ENCODE data around the gene CD68.

The CD68 gene, protein sequence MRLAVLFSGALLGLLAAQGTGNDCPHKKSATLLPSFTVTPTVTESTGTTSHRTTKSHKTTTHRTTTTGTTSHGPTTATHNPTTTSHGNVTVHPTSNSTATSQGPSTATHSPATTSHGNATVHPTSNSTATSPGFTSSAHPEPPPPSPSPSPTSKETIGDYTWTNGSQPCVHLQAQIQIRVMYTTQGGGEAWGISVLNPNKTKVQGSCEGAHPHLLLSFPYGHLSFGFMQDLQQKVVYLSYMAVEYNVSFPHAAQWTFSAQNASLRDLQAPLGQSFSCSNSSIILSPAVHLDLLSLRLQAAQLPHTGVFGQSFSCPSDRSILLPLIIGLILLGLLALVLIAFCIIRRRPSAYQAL

DNA sequence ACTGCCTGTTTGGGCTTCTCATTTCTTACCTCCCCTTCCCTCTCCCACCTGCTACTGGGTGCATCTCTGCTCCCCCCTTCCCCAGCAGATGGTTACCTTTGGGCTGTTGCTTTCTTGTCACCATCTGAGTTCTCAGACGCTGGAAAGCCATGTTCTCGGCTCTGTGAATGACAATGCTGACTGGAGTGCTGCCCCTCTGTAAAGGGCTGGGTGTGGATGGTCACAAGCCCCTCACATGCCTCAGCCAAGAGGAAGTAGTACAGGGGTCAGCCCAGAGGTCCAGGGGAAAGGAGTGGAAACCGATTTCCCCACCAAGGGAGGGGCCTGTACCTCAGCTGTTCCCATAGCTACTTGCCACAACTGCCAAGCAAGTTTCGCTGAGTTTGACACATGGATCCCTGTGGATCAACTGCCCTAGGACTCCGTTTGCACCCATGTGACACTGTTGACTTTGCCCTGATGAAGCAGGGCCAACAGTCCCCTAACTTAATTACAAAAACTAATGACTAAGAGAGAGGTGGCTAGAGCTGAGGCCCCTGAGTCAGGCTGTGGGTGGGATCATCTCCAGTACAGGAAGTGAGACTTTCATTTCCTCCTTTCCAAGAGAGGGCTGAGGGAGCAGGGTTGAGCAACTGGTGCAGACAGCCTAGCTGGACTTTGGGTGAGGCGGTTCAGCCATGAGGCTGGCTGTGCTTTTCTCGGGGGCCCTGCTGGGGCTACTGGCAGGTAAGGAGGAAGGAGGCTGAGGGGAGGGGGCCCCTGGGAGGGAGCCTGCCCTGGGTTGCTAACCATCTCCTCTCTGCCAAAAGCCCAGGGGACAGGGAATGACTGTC, at the start of gene CD68:
Gene CD68 (plus strand): TSS at position 638 of the 833 bp plus-strand sequence. CDS start 40 bp downstream, at position 678.
- peak; percentile 34 for DNase-seq

DNA sequence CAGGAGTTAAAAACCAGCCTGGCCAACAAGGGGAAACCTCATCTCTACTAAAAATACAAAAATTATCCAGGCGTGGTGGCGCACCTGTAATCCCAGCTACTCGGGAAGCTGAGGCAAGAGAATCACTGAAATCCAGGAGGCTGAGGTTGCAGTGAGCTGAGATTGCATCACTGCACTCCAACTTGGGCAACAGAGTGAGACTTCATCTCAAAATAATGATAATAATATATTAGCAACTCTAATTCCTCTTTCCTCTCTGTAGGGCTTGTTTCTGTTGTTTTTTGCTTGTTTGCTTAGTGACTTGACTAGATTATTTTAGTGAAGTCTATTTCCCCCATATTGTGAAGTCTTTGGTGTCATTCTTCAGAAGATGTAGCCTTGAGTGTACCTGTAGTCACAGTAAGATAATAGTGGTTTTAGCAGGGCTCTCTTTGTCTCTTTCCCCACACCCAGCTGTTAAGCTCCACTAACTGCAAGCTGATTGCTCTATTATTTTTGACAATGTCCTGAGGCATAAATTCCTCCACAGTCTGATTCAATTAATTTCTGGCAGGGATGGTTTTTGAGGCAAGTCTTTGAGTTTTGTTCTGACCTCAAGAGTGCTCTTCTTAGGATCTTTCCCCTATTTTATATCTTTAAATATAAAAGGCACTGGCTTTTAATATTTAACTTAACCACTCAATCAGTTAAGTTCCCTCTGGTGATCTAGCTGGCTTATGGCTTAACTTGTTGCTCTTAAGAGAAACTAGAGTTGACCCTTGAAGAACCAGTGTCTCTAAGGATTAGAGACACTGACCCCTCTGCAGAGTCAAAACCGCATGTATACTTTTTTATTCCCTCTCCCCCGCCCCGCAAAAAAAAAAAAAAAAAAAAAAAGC, 49.2 kb upstream of the CD68 start:
- DNase-seq, result no peak

DNA sequence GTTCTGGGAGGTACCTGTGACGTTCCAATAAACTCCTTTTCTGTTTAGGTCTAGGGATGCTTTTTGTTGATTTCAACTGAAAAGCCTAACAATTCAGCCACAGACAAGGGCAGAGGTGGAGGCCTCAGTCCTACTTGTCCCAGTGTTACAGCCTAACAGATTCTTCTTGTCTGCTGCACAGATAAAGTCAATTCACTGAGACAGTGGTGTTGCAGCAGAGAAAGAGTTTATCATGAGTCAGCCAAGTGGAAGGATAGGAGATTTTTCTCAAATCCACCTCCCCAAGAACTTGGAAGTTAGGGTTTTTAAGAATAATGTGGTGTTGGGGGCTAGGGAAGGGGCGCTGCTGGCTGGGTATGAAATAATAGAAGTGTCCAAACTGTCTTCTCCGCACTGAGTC, 41.4 kb upstream of the CD68 start:
- no peak for DNase-seq

DNA sequence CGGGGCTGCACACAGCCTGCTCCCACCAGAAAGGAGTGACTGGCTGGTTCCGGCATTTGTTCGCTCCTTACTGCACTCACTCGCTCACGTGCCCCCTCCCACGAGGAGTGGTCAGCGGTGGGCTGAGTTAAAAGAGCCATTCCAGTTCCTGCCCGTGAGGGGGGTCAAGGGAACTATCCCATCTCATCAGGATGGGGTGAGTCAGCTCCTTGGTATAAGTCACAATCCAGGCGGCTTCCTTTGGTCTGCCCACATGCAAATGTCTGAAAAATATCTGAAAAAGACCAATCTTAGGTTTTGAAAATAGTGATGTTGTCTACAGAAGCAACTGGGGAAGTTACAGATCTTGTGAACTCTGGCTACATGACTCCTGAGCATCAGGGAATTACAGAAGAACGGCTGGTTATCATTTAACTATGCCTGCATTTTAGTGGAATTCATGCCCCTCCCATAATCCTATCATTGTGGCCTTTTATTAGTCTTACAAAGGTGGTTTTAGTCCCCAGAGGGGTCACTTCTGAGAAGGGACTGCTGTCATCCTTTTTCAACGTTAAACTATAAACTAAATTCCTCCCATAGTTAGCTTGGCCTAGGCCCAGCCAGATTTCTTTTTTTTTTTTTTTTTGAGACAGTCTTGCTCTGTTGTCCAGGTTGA, 40.4 kb upstream of the CD68 start:
- no peak for DNase-seq

DNA sequence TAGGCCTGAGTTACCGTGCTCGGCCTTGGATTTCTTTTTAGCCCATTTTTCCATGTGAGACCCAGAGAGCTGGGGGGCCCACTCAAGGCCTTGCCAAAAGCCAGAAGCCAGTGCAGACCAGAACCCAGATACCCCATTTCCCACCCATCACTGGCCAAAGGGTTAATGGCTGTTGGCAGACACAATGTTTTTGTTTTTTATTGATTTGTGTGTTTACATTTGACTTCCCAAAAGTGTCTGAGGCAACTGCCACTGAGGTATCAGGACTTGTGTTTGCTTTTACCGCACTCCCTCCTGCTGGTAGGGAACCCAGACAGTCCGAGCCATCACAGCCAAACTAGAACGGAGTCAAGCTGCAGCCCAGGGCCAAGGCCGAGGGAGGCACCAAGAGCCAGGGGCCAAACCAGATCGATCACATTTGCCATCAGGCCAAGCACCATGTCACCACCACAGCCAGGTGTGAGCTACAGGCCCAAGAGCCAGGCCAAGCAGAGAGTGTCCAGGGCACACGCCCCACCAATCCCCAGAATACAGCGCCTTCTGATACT, 38.3 kb upstream of the CD68 start:
- DNase-seq, result no peak

DNA sequence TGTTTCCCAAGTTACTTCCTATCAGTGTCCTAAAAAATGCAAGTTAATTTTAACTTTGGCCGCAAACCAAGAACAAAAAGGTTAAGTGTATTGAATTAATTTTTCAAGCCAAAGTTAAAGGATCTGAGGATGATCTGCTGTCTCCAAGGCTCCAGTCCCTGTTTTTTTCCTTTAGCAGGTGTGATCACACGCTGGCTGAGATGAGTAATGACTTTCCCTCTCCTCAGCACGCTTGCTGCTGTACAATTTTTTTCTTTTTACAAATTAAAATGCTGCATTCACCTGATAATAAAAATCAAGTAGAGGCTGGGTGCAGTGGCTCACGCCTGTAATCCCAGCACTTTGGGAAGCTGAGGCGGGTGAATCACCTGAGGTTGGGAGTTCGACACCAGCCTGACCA, 34.5 kb upstream of the CD68 start:
- no peak for DNase-seq

DNA sequence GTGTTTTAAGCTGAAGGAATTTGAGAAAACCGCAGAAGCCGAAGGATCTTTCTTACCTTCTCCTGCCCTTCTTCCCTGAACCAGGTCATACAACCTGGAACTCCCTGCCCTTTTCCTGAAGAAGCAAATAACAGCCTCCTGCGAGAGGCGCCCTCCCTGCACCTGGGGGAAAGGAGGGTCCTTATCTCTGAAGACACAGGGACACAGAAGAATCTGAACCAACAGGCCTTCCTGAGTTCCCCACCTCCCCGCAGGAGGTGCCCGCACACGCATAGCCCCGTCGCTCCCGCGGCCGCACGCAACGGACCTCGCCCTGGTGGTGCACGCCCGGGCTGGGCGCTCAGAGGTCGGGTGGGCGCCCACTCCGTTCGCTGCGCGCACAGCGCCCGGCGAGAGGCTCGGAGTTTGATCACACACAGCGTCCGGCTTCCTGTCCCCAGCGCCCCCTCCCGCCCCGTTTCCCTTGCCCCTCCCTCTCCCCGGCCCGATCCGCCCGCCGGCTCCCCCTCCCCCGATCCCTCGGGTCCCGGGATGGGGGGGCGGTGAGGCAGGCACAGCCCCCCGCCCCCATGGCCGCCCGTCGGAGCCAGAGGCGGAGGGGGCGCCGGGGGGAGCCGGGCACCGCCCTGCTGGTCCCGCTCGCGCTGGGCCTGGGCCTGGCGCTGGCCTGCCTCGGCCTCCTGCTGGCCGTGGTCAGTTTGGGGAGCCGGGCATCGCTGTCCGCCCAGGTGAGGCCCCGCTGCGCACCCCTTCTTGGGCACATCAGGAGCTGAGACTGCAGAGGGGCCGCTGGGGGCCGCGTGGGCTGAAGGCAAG, 30.6 kb upstream of the CD68 start, which contains the start of gene TNFSF12:
Gene TNFSF12 (plus strand): TSS at position 474 of the 816 bp plus-strand sequence. CDS start 96 bp downstream, at position 570.
- no peak for DNase-seq

DNA sequence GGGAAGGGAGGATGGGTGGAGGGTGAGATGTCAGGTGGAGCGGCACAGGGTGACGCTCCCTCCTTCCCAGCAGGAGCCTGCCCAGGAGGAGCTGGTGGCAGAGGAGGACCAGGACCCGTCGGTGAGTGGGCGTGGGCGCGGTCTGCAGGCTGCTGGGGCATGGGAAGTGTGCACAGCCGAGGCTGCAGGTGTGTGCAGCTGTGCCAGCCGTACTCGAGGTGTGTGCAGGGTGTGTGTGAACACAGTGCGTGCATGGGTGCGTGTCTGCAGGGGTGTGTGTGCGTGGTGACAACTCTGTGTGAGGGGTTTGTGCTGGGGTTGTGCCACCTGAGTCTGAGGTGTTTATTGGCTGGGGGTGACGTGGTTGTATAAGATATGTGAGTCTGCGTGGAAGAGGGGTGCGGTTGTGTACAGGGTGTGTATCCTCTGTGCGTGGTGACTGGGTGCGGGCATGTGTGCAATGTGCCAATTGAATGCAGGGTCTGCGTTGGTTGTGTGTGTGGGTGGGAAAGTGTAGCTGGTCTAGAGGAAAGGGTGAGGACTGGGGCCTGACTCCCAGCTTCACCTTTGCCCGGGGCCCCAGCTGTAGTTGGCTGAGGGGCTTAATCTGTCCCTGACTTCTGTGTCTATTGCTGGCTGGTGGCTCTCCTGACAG, 29.9 kb upstream of the CD68 start:
- no peak for DNase-seq

DNA sequence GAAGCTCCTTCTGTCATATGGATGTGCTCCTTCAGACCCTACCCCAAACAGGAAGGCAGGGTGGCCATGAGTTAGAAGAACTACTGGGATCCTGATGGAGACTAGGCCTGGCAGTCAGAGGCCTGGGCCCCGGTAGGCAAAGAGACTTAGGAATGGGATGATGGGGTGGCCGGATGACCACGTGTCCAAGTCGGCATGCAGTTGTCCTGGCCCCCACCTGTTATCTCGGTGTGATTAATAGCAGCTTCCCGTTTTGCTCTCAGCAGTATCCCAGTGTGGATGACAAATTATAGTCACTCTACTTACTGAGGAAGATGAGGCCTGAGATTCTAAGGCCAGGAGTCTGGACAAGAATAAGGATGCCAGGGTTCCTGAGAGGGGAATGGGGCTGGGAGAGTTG, 29.1 kb upstream of the CD68 start:
- no peak for DNase-seq

DNA sequence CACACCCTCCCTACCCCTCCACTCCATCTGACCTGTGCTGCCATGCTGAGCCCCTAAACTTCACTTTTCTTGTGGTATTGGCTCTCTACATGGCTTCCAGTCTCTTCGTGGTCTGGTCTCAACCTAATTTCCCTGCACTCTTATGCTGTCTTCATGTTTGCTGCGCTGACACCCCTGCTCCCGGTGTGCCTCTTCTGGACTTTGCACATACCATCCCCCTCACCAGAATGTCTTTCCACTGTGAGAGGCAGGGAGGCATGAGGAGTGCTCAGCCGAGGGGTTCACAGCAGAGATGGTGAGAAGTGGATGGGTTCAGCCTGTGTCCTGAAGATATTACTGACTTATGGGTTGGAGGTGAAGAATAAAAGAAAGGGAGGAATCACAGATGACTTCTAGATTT, 28.0 kb upstream of the CD68 start:
- DNase-seq, result no peak

DNA sequence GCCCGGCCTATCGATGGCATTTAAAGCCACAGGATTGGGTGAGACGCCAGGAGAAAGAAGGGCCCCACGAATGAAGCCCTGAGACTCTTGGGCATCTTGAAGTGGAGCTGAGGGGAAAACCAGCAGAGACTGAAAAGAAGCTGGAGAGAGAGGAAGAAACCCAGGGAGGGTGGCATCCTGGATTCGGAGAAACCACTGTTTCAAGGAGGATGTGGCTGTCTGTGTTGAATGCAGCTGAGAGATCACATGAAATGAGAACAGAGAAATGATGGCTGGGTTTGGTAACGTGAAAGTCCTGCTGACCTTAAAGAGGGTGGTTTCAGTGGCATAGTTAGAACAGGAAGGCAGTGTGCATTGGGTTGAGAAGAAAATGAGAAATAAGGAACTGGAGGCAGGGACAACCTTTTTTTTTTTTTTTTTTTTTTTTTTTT, 26.8 kb upstream of the CD68 start:
- DNase-seq, result no peak

DNA sequence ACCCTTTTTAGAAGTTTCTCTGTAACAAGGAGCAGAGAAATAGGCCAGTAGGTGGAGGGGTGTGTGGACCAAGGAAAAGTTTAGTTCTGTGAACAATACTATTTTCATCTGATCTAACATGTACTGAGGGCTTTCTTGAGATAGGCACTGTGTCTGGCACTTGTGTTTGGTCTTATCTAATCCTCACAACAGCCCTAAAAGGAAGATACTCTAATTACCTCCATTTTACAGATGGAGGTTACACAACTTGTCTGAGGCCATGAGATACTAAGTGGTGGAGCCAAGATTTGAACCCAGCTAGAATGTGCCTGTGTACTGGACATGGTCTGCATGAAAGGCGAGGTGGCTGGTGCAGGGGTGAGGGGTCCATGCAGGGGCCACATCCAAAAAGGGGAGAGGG, 26.1 kb upstream of the CD68 start:
- DNase-seq, result no peak

DNA sequence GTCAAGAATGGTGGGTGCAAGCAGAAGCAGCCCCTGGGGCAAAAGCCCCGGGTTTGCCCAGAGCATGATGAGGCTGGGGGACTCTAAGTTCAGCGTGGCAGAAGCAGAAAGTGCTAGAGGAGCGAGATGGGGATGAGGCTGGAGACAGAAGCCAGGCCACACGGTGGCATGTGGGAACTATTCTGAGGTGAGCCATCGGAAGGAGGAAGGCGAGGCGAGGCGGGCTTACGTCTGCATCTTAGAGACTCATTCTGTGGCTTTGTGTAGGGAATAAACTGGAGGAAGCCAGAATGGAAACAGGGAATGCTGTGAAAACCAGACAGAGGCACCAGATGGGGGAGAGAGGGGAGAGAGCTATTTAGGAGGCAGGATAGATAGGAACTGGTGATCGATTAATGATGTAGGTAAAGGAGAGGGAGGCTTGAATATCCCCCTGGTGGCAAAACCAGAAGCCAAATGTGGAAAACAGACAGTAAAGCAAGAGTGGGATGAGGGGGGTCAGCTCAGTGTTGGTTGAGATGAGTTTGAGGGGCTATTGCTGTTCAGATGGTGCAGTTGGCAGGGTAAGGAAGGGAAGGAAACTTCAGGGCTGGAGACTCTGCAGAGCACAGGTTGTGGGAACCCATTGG, 24.0 kb upstream of the CD68 start:
- no peak for DNase-seq

DNA sequence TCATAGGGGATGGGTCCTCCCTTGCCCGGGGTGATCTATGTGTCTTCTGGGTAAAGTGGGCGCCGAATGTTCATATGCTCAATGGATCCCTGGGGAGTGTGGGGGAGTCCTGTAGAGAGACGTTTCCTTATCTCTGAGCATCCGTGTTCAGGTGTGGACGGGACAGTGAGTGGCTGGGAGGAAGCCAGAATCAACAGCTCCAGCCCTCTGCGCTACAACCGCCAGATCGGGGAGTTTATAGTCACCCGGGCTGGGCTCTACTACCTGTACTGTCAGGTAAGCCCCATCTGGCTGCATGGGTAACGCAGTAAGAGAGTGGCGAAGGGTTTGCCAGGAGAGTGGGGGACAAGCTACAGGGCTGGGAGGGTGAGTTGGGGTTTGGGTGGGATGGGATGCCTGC, 22.8 kb upstream of the CD68 start:
- DNase-seq, result no peak

DNA sequence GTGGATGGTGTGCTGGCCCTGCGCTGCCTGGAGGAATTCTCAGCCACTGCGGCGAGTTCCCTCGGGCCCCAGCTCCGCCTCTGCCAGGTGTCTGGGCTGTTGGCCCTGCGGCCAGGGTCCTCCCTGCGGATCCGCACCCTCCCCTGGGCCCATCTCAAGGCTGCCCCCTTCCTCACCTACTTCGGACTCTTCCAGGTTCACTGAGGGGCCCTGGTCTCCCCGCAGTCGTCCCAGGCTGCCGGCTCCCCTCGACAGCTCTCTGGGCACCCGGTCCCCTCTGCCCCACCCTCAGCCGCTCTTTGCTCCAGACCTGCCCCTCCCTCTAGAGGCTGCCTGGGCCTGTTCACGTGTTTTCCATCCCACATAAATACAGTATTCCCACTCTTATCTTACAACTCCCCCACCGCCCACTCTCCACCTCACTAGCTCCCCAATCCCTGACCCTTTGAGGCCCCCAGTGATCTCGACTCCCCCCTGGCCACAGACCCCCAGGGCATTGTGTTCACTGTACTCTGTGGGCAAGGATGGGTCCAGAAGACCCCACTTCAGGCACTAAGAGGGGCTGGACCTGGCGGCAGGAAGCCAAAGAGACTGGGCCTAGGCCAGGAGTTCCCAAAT, 22.2 kb upstream of the CD68 start:
- DNase-seq, result no peak

DNA sequence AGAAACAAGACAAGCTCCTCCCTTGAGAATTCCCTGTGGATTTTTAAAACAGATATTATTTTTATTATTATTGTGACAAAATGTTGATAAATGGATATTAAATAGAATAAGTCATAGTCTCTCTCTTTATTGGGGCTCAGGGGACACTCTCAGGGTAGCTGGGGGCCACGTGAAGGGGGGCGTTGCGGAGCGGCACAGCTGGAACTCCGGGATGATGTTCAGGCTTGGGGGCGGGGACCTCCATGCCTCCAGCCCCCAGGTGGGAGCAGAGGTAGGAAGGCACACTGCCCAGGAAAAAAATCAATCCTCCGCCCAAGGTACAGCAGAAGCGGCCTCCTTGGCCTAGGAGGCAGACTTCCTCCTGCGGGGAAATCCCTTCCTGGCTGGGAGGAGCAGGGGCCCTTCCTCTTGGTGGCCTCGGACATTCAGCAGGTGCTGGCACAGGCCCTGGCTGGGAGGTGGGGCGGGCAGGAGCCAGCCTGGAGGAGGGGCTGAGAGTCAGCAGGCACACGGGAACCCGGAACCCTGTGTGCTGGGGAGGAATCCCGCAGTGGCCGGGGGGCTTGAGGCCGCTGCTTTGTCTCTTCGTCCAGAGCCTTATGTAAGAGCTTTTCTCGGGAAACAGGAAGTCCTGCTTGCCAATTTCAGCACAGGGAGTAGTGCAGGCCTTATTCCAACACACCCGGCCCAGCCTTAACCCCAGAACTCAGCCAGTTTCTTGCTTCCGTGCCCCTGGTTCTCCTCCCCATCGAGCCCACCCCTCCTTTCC, 21.5 kb upstream of the CD68 start:
- peak; percentile 64 for DNase-seq

DNA sequence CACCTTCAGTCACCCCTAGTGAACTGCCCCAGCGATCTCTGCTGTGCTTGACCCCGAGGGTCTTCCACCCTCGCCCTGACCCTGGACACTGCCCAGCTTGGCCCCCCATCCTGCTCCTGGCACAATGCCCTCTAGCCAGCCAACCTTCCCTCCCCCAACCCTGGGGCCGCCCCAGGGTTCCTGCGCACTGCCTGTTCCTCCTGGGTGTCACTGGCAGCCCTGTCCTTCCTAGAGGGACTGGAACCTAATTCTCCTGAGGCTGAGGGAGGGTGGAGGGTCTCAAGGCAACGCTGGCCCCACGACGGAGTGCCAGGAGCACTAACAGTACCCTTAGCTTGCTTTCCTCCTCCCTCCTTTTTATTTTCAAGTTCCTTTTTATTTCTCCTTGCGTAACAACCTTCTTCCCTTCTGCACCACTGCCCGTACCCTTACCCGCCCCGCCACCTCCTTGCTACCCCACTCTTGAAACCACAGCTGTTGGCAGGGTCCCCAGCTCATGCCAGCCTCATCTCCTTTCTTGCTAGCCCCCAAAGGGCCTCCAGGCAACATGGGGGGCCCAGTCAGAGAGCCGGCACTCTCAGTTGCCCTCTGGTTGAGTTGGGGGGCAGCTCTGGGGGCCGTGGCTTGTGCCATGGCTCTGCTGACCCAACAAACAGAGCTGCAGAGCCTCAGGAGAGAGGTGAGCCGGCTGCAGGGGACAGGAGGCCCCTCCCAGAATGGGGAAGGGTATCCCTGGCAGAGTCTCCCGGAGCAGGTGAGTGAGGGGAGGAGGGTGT, 20.7 kb upstream of the CD68 start, which contains the start of gene TNFSF13:
Gene TNFSF13 (plus strand): TSS at position 207 of the 776 bp plus-strand sequence. CDS start 290 bp downstream, at position 497.
- DNase-seq, result no peak

Measured in NCI-H510A treated with DMSO at 0.1 percent for 48 hours (cell line).